ENCODE data around the gene CMSS1.
"Not testable (repeated sequence)": the region's sequence is repeated elsewhere in the genome, so short reads cannot be mapped to it uniquely, and the experiment has no call there.

The CMSS1 gene

GRCh38 chr3:99823723-99824711 lies 6.4 kb downstream of the CMSS1 start:
- no peak for DNase-seq

GRCh38 chr3:99825004-99825640 lies 7.5 kb downstream of the CMSS1 start:
- DNase-seq: no peak

- DNase-seq: no peak
Observed at GRCh38 chr3:99829844-99830243, 12.2 kb downstream of the CMSS1 start.

- no peak for DNase-seq
Observed at GRCh38 chr3:99833617-99834205, 16.0 kb downstream of the CMSS1 start.

- DNase-seq: no peak
Observed at GRCh38 chr3:99834211-99834957, 16.7 kb downstream of the CMSS1 start.

GRCh38 chr3:99836681-99837080 lies 19.0 kb downstream of the CMSS1 start:
- DNase-seq: no peak

GRCh38 chr3:99837715-99838114 lies 20.1 kb downstream of the CMSS1 start:
- DNase-seq: no peak

DNA sequence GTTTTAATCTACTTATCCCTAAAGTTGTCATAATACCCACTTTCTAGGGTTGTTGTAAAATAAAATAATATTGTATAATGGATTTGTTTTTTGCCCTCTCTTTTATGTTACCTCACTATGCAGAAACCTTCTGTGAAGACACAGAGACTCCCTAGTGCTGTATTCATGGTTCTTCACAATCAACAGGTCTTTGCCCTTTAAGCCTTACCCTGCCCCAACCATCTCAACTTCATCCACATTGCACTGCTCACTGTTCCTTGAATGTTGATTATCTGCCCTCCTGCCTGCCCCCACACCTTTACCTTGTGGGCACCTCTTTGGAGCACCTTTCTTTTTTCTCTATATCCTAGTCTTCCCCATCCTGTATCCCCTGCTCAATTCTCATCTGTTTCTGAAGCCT lies 21.1 kb downstream of the CMSS1 start:
- DNase-seq: no peak

- DNase-seq: no peak
Observed at GRCh38 chr3:99839613-99840012, 22.0 kb downstream of the CMSS1 start.

DNA sequence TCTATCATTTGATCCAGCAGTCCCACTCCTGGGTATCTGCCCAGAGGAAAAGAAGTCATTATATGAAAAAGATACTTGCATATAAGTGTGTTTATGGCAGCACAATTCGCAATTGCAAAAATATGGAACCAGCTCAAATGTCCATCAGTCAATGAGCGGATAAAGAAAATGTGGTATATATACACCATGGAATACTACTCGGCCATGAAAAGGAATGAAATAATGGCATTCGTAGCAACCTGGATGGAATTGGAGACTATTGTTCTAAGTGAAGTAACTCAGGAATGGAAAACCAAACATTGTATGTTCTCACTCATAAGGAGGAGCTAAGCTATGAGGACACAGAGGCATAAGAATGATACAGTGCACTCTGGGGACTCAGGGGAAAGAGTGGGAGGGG lies 24.3 kb downstream of the CMSS1 start:
- not testable (repeated sequence) for DNase-seq

- DNase-seq: peak; percentile 33
Observed at GRCh38 chr3:99842826-99843589, 25.3 kb downstream of the CMSS1 start.

DNA sequence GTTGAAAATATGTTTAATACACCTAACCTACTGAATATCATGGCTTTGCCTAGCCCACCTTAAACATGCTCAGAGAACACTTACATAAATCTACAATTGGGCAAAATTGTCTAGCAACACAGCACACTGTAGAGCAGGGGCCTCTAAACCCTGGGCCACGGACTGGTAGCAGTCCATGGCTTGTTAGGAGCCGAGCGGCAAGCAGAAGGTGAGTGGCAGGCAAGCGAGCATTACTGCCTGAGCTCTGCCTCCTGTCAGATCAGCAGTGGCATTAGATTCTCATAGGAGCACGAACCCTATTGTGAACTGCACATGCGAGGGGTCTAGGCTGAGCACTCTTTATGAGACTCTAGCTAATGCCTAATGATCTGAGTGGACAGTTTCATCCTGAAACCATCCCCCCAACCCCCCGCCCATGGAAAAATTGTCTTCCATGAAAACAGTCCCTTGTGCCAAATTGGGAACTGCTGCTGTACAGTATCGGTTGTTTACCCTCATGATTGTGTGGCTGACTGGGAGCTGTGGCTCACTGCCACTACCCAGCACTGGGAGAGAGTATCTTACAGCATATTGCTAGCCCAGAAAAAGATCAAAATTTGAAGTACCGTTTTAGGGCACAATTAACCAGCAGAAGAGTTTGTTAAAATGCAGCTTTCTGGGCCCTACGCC lies 26.1 kb downstream of the CMSS1 start:
- peak; percentile 36 for DNase-seq

DNA sequence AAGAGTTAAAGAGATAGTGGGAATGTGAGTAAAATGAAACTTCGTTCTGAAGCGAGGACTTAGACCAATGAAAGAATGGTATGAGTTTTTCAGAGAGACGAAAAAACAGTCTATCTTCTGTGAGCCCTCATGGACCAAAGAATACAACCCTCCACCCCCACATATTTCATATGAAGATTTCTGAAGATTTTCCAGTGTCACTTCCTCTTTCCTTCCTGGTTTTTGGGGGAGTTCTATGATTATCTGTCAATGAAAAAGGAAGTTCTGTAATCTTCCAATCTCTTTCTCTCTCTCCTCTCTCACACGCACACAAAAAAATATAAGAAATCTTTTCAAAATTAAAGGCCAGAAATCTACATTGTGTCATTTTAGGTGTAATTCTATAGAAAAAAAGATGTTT lies 27.7 kb downstream of the CMSS1 start:
- DNase-seq: no peak

GRCh38 chr3:99845999-99846398 lies 28.3 kb downstream of the CMSS1 start:
- DNase-seq: no peak

- peak; percentile 35 for DNase-seq
Observed at GRCh38 chr3:99846477-99847160, 29.0 kb downstream of the CMSS1 start.

DNA sequence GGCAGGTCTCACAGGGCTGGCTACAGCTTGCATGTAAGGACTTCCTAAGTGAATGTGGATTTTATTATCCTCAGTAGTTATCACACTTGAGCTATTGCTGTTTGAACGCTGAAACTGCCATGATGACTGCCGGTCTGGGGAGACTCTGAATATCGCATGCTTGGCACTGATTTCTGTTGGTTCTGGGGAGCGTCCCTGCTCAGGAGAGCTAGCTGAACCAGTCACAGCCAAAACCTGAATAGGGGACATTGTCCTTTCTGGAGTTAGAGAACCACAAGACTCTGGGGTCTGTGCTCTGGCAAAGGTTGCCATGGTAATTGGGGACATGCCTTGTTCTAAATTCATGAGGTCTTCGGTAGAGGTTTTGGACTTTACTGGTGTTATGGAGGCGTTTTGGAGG lies 30.8 kb downstream of the CMSS1 start:
- DNase-seq: no peak

GRCh38 chr3:99850608-99851007 lies 32.9 kb downstream of the CMSS1 start:
- DNase-seq: no peak

- no peak for DNase-seq
Observed at GRCh38 chr3:99851955-99852354, 34.3 kb downstream of the CMSS1 start.

GRCh38 chr3:99852851-99853250 lies 35.2 kb downstream of the CMSS1 start:
- no peak for DNase-seq

DNA sequence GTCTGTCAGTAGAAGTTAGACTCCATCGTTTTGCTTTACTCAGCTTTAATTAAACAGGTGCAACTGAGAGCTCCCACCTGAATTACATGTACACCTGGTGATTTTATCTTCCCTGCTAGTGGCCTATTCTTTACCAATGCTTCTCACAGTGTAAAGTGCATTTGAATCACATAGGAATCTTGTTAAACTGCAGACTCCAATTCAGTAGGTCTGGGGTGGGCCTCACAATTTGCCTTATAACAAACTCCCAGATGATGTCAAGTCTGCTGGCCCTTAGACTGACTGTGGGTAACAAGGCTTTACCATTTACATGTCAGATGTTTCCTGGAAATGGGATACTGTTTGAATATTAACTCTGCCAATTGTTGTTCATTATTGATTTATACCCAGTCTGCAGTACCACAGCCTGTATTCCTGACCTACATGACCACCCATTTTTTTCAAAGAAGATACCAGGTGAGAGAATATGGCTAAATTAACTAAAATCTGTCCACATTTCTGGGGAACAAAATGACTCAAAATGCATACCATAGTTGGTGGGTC lies 37.2 kb downstream of the CMSS1 start:
- DNase-seq: no peak

DNA sequence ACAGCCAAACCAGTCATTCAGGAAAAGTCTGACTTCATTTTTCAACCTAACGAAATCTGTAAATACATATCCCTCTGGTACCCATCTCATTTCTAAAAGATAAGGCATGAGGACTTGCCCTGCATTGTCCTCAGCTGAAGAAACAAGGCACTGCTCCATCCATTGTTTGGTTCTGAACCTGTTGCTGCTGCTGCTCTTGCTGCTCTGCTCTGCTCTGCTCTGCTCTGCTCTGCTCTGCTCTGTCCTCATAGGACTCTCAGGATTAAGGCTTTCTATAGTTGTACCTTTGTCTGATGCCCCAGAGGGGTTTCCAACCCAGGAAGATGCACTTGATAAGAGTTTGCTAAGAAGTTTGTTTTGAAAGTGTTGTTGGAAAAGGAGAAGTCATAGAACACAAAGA lies 38.2 kb downstream of the CMSS1 start:
- no peak for DNase-seq

Data from NCI-H2081 treated with DMSO at 0.1 percent for 48 hours (cell line).